ENCODE results near the gene GRK3.

The GRK3 gene

GRCh38 chr22:25710501-25710900 is 146.0 kb downstream of the GRK3 start:
- no peak for TF ChIP-seq POLR2AphosphoS5 (IDR thresholded peaks at IDR 0.05; ENCODE audit: low read depth)
- DNase-seq (ENCODE audit: low read depth in 1 of 2, low spot score in 1 of 2) = no peak
- no peaks in the 10 kb centered on the region for H3K27me3 ChIP-seq (ENCODE audit: insufficient read depth, poor library complexity, severe bottlenecking)
- no peak overlapping the region for H3K4me3 ChIP-seq (replicated peaks; ENCODE audit: insufficient read depth, low read length)
- no peak overlapping the region for H3K27ac ChIP-seq (replicated peaks)

- Histone ChIP-seq H3K4me3 (replicated peaks; ENCODE audit: insufficient read depth, low read length) (no peak overlapping the region), H3K27ac (replicated peaks) (no peak overlapping the region), H3K27me3 (ENCODE audit: insufficient read depth, poor library complexity, severe bottlenecking) (no peaks in the 10 kb centered on the region)
- DNase-seq (ENCODE audit: low read depth in 1 of 2, low spot score in 1 of 2) = no peak
- TF ChIP-seq REST (IDR thresholded peaks at IDR 0.05; ENCODE audit: insufficient replicate concordance, low read depth) (no peak), GABPA (IDR thresholded peaks at IDR 0.05; ENCODE audit: low read depth) (no peak), POLR2AphosphoS5 (IDR thresholded peaks at IDR 0.05; ENCODE audit: low read depth) (no peak), SPI1 (IDR thresholded peaks at IDR 0.05; ENCODE audit: borderline replicate concordance, low read depth) (no peak), CTCF (IDR thresholded peaks at IDR 0.05; ENCODE audit: insufficient read depth, low read length) (no peak)
Measured at GRCh38 chr22:25711491-25711890, 147.0 kb downstream of the GRK3 start.

GRCh38 chr22:25712661-25713400 is 148.4 kb downstream of the GRK3 start:
- Histone ChIP-seq H3K27me3 (ENCODE audit: insufficient read depth, poor library complexity, severe bottlenecking) (no peaks in the 10 kb centered on the region), H3K27ac (replicated peaks) (no peak overlapping the region), H3K4me3 (replicated peaks; ENCODE audit: insufficient read depth, low read length) (no peak overlapping the region)
- TF ChIP-seq POLR2AphosphoS5 (IDR thresholded peaks at IDR 0.05; ENCODE audit: low read depth) (no peak), GABPA (IDR thresholded peaks at IDR 0.05; ENCODE audit: low read depth) (no peak), REST (IDR thresholded peaks at IDR 0.05; ENCODE audit: insufficient replicate concordance, low read depth) (no peak), SPI1 (IDR thresholded peaks at IDR 0.05; ENCODE audit: borderline replicate concordance, low read depth) (no peak), CTCF (IDR thresholded peaks at IDR 0.05; ENCODE audit: insufficient read depth, low read length) (no peak)
- DNase-seq (ENCODE audit: low read depth in 1 of 2, low spot score in 1 of 2) = no peak

- no peak for TF ChIP-seq POLR2AphosphoS5 (IDR thresholded peaks at IDR 0.05; ENCODE audit: low read depth)
- TF ChIP-seq GABPA (IDR thresholded peaks at IDR 0.05; ENCODE audit: low read depth) = no peak
- TF ChIP-seq CTCF (IDR thresholded peaks at IDR 0.05; ENCODE audit: insufficient read depth, low read length) = no peak
- TF ChIP-seq SPI1 (IDR thresholded peaks at IDR 0.05; ENCODE audit: borderline replicate concordance, low read depth) = no peak
- no peak for TF ChIP-seq REST (IDR thresholded peaks at IDR 0.05; ENCODE audit: insufficient replicate concordance, low read depth)
- H3K27ac ChIP-seq (replicated peaks) = no peak overlapping the region
Measured at GRCh38 chr22:25714070-25714469, 149.6 kb downstream of the GRK3 start.

More at GRCh38 chr22:25714070-25714469, 149.6 kb downstream of the GRK3 start:
- DNase-seq (ENCODE audit: low read depth in 1 of 2, low spot score in 1 of 2) = no peak
- H3K4me3 ChIP-seq (replicated peaks; ENCODE audit: insufficient read depth, low read length) = no peak overlapping the region
- no peaks in the 10 kb centered on the region for H3K27me3 ChIP-seq (ENCODE audit: insufficient read depth, poor library complexity, severe bottlenecking)
